Testis (tissue), 2 donors: Measurements from ENCODE around the gene SCAMP1.

Experiments
- POLR2A ChIP-seq: fragments of 450-650 bp; IDR thresholded peaks from one replicate; pipeline ENCODE4 v1.6.1; 2017; ENCODE audit warnings: antibody characterized with exemption, mild to moderate bottlenecking, moderate library complexity
- TF ChIP-seq, protein P1 (sequence below), 3 experiments: fragments of 450-650 bp in 2 of 3; fragments of 200-600 bp in 1 of 3; sonication (generic) in 1 of 3; IDR thresholded peaks; one replicate each; pipeline ENCODE4 v1.5.1; 2016 to 2019; ENCODE audit warnings: antibody characterized with exemption in 3 of 3, mild to moderate bottlenecking in 2 of 3, moderate library complexity in 1 of 3

DNA sequence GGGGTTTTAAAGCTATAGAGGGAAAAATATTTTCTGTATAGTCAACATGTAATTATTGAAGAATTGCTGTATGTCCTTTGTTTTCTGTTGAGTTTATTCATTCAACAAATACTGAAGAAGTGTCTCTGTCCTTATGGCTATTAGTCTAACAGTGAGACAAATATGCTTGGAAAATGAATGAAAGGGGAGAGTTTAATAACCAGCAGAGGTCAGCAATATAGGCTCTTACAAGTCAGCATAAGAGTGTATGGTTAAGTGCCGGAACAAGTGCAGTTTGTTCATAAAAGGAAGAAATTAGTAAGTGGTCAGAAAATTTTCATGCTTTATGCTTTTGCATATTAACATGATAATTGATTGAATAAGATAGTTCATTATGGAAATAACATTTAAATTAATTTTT lies 3.6 kb downstream of the SCAMP1 start:
- TF ChIP-seq POLR2A, result no peak
- TF ChIP-seq, protein P1, sequence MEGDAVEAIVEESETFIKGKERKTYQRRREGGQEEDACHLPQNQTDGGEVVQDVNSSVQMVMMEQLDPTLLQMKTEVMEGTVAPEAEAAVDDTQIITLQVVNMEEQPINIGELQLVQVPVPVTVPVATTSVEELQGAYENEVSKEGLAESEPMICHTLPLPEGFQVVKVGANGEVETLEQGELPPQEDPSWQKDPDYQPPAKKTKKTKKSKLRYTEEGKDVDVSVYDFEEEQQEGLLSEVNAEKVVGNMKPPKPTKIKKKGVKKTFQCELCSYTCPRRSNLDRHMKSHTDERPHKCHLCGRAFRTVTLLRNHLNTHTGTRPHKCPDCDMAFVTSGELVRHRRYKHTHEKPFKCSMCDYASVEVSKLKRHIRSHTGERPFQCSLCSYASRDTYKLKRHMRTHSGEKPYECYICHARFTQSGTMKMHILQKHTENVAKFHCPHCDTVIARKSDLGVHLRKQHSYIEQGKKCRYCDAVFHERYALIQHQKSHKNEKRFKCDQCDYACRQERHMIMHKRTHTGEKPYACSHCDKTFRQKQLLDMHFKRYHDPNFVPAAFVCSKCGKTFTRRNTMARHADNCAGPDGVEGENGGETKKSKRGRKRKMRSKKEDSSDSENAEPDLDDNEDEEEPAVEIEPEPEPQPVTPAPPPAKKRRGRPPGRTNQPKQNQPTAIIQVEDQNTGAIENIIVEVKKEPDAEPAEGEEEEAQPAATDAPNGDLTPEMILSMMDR (IDR thresholded peaks at IDR 0.05), result no peak
